ENCODE data around the gene EIF3J.

DNA sequence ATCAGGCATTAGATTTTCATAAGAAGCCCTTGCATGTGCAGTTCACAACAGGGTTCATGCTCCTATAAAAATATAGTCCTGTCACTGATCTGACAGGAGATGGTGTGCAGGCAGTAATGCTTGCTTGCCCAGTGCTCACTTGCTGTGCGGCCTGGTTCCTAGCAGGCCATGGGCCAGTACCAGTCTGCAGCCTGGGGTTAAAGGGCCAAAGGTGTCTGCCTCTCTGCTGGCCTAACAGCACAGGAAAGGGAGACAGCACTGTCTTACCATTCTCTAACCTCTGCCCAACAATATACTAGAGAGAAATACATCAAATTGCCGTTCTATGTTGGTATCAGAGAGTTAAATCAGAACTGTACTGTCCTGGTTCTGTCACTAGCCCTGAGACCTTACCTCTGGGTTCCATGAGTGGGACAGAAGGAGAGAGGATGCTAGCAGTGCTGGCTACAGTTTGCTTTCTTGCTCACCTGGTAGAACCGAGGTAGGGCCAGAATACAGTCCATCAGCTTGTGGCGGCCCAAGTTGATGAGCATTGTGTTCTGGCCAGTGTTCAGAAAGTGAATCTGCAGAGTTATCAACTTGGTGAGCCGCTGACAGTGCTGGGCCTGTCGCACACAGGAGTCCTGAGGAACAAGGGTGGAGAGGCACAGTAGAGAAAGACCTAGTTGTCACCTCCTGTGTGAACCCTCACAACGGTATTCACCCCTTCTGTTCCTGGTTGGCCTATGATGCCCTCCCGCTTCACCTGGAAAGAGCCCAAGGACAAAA, 28.6 kb downstream of the EIF3J start:
- TF ChIP-seq, protein P1, sequence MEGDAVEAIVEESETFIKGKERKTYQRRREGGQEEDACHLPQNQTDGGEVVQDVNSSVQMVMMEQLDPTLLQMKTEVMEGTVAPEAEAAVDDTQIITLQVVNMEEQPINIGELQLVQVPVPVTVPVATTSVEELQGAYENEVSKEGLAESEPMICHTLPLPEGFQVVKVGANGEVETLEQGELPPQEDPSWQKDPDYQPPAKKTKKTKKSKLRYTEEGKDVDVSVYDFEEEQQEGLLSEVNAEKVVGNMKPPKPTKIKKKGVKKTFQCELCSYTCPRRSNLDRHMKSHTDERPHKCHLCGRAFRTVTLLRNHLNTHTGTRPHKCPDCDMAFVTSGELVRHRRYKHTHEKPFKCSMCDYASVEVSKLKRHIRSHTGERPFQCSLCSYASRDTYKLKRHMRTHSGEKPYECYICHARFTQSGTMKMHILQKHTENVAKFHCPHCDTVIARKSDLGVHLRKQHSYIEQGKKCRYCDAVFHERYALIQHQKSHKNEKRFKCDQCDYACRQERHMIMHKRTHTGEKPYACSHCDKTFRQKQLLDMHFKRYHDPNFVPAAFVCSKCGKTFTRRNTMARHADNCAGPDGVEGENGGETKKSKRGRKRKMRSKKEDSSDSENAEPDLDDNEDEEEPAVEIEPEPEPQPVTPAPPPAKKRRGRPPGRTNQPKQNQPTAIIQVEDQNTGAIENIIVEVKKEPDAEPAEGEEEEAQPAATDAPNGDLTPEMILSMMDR (IDR thresholded peaks at IDR 0.05; ENCODE audit: poor library complexity) = no peak
- no peak for TF ChIP-seq EZH2 (IDR thresholded peaks at IDR 0.05; ENCODE audit: borderline replicate concordance)
